GM23248 (cell line): ENCODE measurements around the gene TMEM132A.

Source experiments
- EZH2 ChIP-seq: fragments of 200-600 bp; sonication (generic); IDR thresholded peaks from 2 replicates; pipeline ENCODE4 v1.6.1; 2018; ENCODE audit warnings: antibody characterized with exemption, mild to moderate bottlenecking; ENCODE audit not compliant: insufficient read depth, poor library complexity, severe bottlenecking
- EZH2phosphoT487 ChIP-seq: fragments of 200-600 bp; sonication (generic); IDR thresholded peaks from 2 replicates; pipeline ENCODE4 v1.6.1; 2018; ENCODE audit warnings: antibody characterized with exemption, moderate library complexity, mild to moderate bottlenecking, low read depth; ENCODE audit not compliant: insufficient read depth

DNA sequence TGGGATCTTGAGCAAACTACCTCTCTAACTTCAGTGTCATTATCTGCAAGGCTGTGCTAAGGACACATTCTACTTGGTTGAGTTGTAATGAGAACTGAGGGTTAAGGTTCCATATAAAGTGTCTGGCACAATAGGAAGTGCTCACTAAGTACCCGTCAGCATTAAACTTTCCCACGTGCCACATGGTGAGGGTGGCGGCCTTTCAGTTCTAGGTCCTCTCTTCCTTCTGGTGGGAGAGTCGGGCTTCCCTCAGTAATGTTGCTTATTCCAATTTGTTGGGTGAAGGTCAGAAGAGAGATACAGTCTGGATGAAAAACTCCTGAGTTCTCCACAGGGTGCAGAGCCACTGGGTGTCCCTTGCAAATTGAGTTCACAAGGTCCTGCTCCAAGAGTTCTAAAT is 42.6 kb downstream of the TMEM132A start:
- TF ChIP-seq EZH2 (no peak), EZH2phosphoT487 (no peak)
